Subcutaneous abdominal adipose tissue (tissue), 5 donors: ENCODE measurements around the gene COPS8.

Experiments
- H3K27ac ChIP-seq: one replicate; pipeline ENCODE4 v1.7.0; 2013; ENCODE audit warnings: low read depth, mild to moderate bottlenecking, inconsistent platforms, low read length, moderate library complexity
- H3K27me3 ChIP-seq, 5 donors: one replicate each; pipeline ENCODE4 v1.7.0; 2013; ENCODE audit warnings: low read length in 5 of 5, inconsistent platforms in 1 of 5; ENCODE audit not compliant: control insufficient read depth in 5 of 5, insufficient read depth in 4 of 5
- H3K36me3 ChIP-seq, 5 donors: one replicate each; pipeline ENCODE4 v1.7.0; 2013; ENCODE audit warnings: low read length in 5 of 5; ENCODE audit not compliant: control insufficient read depth in 5 of 5, insufficient read depth in 5 of 5
- H3K4me1 ChIP-seq, 5 donors: one replicate each; pipeline ENCODE4 v1.7.0; 2013; ENCODE audit warnings: low read length in 5 of 5, mild to moderate bottlenecking in 3 of 5, moderate library complexity in 1 of 5; ENCODE audit not compliant: control insufficient read depth in 5 of 5, insufficient read depth in 5 of 5
- H3K4me3 ChIP-seq, 5 donors: one replicate each; pipeline ENCODE4 v1.7.0; 2013; ENCODE audit warnings: low read length in 5 of 5, low read depth in 1 of 5
- H3K9ac ChIP-seq, 5 donors: one replicate each; pipeline ENCODE4 v1.7.0; 2013; ENCODE audit warnings: low read length in 5 of 5, mild to moderate bottlenecking in 4 of 5, moderate library complexity in 3 of 5
- H3K9me3 ChIP-seq, 5 donors: one replicate each; pipeline ENCODE4 v1.7.0; 2013; ENCODE audit warnings: low read length in 5 of 5; ENCODE audit not compliant: control insufficient read depth in 5 of 5
- donor health status: healthy.
- donor health status: healthy.
- donor health status: healthy.
- donor health status: healthy.
- donor health status: healthy.

The COPS8 gene

DNA sequence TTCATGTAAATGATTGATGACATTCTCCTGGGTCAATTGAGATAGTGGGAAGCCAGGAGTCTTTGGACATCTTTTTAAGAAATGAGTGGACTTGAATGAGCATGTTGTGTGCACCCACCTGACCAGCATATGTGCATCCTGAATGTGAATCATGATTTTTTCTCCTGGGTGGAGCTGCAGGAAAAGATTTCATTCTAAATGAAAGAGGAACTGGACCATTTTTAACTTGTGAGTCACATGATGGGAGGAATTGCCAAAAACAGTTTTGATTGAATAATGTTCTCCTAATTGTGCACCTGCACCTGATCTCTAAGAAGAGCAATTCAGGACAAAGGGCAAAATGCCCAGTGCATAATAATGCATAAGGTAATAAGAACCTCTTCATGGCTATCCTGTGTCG lies 32.3 kb downstream of the COPS8 start:
- Histone ChIP-seq H3K9me3 (no peaks in the 10 kb centered on the region), H3K4me3 (no peak overlapping the region), H3K27ac (peak overlapping the region; percentile 9), H3K4me1 (peaks cover 0 to 3% (median 0%) of the 10 kb centered on the region in 5 donors), H3K36me3 (no peaks in the 10 kb centered on the region), H3K27me3 (no peaks in the 10 kb centered on the region), H3K9ac (no peak overlapping the region)

DNA sequence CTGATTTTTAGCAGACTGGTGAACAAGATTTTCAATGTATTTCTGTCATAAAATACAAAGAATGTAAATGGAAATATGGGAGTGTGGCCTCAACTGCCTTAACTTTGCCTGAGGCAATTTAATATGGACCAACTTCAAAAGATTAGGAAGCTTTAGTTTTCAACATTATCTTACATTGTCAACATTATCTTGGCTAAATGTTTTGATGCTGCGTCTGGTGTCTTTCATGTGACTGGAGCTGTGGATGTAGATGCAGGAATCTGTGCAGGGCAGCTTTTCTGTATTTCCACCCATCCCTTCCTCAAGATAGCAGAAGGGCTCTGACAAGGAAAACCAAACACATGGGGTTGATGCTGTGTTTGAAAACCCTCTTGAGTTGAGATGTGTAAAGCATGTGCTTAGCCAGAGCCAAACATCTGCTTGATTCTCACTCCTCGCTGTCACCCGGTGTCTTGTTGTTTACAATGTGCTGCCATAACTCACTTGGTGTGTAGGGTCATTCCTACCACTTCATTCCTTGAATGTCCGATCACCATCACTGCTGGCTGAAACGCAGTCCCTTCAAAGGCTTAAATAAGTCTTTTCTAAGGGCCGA lies 33.0 kb downstream of the COPS8 start:
- Histone ChIP-seq H3K27me3 (no peaks in the 10 kb centered on the region), H3K4me1 (peaks cover 0 to 3% (median 0%) of the 10 kb centered on the region in 5 donors), H3K9me3 (no peaks in the 10 kb centered on the region), H3K4me3 (no peak overlapping the region), H3K9ac (no peak overlapping the region), H3K36me3 (no peaks in the 10 kb centered on the region), H3K27ac (peak overlapping the region; percentile 9)

DNA sequence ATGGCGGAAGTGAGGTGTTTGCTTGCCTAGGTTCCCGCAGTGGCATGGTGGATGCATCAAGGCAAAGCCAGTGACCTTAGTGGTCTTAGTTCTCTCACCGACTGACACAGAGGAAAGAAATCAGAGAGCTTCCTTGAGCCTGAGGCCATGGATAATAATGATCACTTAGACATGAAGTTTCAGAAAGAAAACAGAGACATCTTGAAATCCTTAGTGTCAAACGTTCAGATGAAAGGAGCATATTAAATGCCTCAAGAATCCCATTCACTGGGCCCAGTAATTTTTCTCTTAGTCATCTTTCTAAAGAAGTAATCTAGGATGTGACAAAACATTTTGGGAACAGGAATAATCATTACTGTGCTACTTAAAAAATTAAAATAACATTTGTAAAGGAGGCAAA lies 35.2 kb downstream of the COPS8 start:
- H3K9ac ChIP-seq: no peak overlapping the region
- no peak overlapping the region for H3K27ac ChIP-seq
- no peak overlapping the region for H3K4me3 ChIP-seq
- H3K4me1 ChIP-seq: peaks cover 0 to 3% (median 0%) of the 10 kb centered on the region in 5 donors
- H3K9me3 ChIP-seq: no peaks in the 10 kb centered on the region
- no peaks in the 10 kb centered on the region for H3K36me3 ChIP-seq
- H3K27me3 ChIP-seq: no peaks in the 10 kb centered on the region

DNA sequence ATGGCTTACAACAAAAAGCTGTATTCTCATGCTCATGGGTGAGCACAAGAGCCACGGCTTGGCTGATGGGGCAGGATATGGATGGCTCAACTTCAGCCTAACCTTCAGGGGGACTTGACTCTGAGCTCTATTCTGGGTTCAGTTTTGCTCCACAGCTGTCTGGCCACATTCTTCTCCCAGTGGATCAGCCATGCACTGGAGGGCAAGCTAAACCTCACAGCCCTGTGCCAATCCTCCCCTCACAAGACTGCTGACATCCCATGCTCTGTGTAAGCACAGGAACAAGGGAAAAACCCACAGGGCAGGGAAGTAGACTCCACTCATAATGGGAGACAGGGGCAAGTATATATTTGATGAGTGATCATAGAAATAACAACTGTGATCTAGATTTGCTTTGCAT lies 35.6 kb downstream of the COPS8 start:
- no peaks in the 10 kb centered on the region for H3K36me3 ChIP-seq
- H3K27me3 ChIP-seq: no peaks in the 10 kb centered on the region
- H3K4me1 ChIP-seq: peaks cover 0 to 3% (median 0%) of the 10 kb centered on the region in 5 donors
- no peak overlapping the region for H3K9ac ChIP-seq
- no peak overlapping the region for H3K4me3 ChIP-seq
- no peak overlapping the region for H3K27ac ChIP-seq
- H3K9me3 ChIP-seq: no peaks in the 10 kb centered on the region

DNA sequence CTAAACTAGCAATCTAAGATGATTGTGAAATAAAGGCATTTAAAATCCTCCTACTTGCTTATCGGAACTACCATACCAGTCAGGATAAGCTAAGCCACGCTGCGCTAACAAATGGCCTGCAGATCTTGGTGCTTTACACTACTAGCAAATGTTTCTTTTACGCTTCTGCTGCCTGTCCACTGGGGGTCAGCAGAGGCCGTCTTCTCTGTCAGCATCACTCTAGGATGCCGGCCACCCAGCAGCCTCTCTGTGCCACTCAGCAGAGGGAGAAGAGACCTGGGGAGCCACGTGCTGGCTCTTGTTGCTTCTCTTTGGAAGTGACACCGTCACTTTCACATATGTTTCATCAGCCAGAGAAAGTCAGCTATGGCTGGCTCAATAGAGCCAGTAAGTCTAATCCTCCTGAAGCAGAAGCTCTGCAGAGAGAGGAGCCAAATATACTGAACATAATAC lies 36.6 kb downstream of the COPS8 start:
- Histone ChIP-seq H3K9me3 (no peaks in the 10 kb centered on the region), H3K4me1 (peaks cover 0 to 3% (median 0%) of the 10 kb centered on the region in 5 donors), H3K36me3 (no peaks in the 10 kb centered on the region), H3K27ac (no peak overlapping the region), H3K27me3 (no peaks in the 10 kb centered on the region), H3K9ac (no peak overlapping the region), H3K4me3 (no peak overlapping the region)

DNA sequence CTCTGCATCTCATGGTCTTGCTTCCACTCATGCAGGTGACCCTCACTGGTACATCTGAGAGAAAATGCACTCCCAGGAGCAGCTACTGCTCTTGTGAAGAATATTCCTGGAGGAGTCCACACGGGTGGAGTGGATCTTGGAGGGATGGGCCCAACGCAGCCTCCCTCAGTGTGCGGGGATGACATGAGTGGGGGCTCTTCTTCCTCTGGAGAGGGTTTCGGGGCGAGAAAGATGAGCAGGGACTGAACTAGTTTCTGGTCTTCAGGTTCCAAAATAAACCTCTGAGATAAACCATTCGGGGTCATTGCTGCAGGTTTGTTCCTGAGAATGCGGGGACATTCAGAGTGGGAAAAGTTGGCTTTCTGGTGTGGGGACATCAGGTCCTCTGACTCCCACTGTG lies 39.1 kb downstream of the COPS8 start:
- Histone ChIP-seq H3K4me1 (peaks cover 5 to 20% (median 12%) of the 10 kb centered on the region in 5 donors), H3K27me3 (no peaks in the 10 kb centered on the region), H3K9me3 (no peaks in the 10 kb centered on the region), H3K4me3 (no peak overlapping the region), H3K9ac (no peak overlapping the region), H3K36me3 (no peaks in the 10 kb centered on the region), H3K27ac (no peak overlapping the region)

DNA sequence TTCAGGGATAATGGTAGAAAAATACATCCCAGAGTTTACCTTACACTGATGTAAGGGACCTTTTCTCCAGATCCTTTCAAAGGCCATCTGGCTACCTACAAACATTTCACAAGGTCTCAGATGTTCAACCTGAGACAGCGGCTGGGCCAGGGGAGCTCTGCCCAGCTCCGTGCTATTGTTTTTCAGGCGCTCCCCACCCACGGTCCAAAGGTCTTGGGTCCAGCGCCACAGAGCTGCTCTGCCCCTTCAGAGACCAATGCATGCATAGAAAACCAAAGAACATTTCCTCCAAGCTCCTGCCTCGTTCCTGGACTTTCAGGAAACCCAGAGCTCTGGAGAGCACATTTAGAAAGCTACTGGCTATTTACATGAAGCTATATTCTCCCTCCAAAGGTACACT lies 40.3 kb downstream of the COPS8 start:
- Histone ChIP-seq H3K27ac (no peak overlapping the region), H3K9ac (no peak overlapping the region), H3K9me3 (no peaks in the 10 kb centered on the region), H3K4me1 (peaks cover 5 to 20% (median 12%) of the 10 kb centered on the region in 5 donors), H3K27me3 (no peaks in the 10 kb centered on the region), H3K4me3 (no peak overlapping the region), H3K36me3 (no peaks in the 10 kb centered on the region)

DNA sequence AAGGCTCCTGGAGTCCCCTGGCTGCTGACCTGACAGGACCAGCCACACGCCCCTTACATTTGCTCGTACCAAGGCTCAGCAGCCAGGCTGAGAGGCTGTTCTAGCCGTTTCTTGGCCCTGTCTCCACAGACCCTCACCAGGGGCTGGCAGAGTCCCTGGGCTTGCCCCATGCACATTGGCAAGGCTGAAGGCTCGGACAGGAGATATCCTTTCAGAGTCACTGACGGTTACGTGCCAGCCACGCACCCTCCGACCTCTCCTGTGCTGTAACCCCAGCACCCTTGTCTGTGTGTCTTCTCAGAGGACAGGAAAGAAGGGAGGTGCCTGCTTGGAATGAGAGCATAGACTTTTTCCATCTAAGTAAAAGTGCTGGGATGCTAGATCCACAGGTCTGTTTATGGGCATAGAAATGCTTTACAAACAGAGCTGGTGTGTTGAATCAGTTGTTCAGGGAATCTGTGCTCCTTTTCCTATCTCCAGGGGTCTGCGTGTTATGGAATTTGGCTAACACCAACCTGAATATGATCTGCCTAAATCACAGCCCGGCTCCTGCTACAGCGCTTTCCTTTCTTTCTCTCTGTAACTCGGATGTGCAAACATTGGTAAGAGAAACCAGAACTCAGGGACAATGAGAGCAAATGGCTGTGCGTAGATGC lies 41.0 kb downstream of the COPS8 start:
- H3K9me3 ChIP-seq: no peaks in the 10 kb centered on the region
- peaks cover 5 to 20% (median 12%) of the 10 kb centered on the region in 5 donors for H3K4me1 ChIP-seq
- H3K9ac ChIP-seq: peak overlapping the region in 1 of 5 donors; percentile 11
- H3K27me3 ChIP-seq: no peaks in the 10 kb centered on the region
- peak overlapping the region; percentile 70 for H3K27ac ChIP-seq
- no peak overlapping the region for H3K4me3 ChIP-seq
- no peaks in the 10 kb centered on the region for H3K36me3 ChIP-seq

DNA sequence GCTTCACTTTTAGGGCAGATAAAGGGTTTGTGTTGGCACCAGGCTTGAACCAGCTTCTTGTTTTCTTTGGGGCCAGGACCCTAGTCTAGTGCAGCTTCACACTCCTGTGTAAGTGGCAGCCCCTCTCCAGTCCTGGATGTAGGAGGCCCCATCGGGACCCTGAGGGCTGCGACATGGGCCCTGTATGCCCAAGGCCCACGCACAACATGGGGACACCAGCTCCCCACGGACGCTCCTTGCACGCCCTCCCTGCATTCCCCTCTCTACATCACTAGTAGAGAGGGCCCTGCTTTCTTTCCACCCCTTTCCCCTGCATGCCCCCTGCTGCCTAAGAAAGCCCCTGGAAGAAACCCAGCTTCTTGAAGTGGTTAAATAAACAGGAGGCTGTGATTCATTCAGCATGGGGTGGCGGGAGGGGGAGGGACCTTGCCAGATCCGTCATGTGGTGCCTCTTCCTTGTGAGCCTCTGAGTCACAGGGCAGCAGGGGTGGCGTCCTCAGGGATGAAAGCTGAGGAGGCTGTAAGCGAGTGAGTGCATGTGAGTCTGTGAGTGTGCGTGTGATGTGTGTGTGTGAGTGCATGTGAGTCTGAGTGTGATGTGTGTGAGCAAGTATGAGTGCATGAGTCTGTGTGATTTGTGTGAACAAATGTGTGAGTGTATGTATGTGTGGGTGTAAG lies 42.5 kb downstream of the COPS8 start:
- H3K4me3 ChIP-seq: no peak overlapping the region
- H3K4me1 ChIP-seq: peaks cover 5 to 20% (median 12%) of the 10 kb centered on the region in 5 donors
- H3K9ac ChIP-seq: no peak overlapping the region
- H3K36me3 ChIP-seq: no peaks in the 10 kb centered on the region
- H3K27me3 ChIP-seq: no peaks in the 10 kb centered on the region
- H3K27ac ChIP-seq: peak overlapping the region; percentile 70
- no peaks in the 10 kb centered on the region for H3K9me3 ChIP-seq
